HG02852 (cell line): ENCODE data around the gene CSRP1.
A peak's percentile ranks its signal among the peaks of the same experiment; 100 is the strongest.
"Not testable (repeated sequence)": the region's sequence is repeated elsewhere in the genome, so short reads cannot be mapped to it uniquely, and the experiment has no call there.

Experiments
- ATAC-seq: cut with Tn5 transposase; IDR thresholded peaks from one replicate; pipeline ENCODE4 v1.9.1; 2021; ENCODE audit warnings: mild to moderate bottlenecking, moderate library complexity; ENCODE audit not compliant: unreplicated experiment

CSRP1 gene

GRCh38 chr1:201479201-201479730 is 27.7 kb downstream of the CSRP1 start:
- no peak for ATAC-seq

- ATAC-seq = not testable (repeated sequence)
Measured at GRCh38 chr1:201478666-201479065, 28.3 kb downstream of the CSRP1 start.

- ATAC-seq = no peak
Measured at GRCh38 chr1:201476670-201477344, 30.1 kb downstream of the CSRP1 start.

- ATAC-seq = no peak
Measured at GRCh38 chr1:201475915-201476669, 30.8 kb downstream of the CSRP1 start.

GRCh38 chr1:201475130-201475529 is 31.8 kb downstream of the CSRP1 start:
- ATAC-seq = no peak

- no peak for ATAC-seq
Measured at GRCh38 chr1:201473296-201473695, 33.6 kb downstream of the CSRP1 start.

- not testable (repeated sequence) for ATAC-seq
Measured at GRCh38 chr1:201472321-201472720, 34.6 kb downstream of the CSRP1 start.

GRCh38 chr1:201471772-201472171 is 35.2 kb downstream of the CSRP1 start:
- no peak for ATAC-seq

- ATAC-seq = no peak
Measured at GRCh38 chr1:201470581-201470980, 36.3 kb downstream of the CSRP1 start.

- peak; percentile 2 for ATAC-seq
Measured at GRCh38 chr1:201469645-201470074, 37.3 kb downstream of the CSRP1 start.

- peak; percentile 69 for ATAC-seq
Measured at GRCh38 chr1:201468844-201469644, 37.9 kb downstream of the CSRP1 start, which contains the start of gene PHLDA3. Gene PHLDA3 (minus strand): TSS chr1:201469188. CDS start chr1:201468786, 402 bp downstream.

GRCh38 chr1:201468501-201468843 is 38.5 kb downstream of the CSRP1 start:
- peak; percentile 43 for ATAC-seq

- no peak for ATAC-seq
Measured at GRCh38 chr1:201466492-201466891, 40.4 kb downstream of the CSRP1 start.

- no peak for ATAC-seq
Measured at GRCh38 chr1:201465698-201466290, 41.1 kb downstream of the CSRP1 start.

GRCh38 chr1:201463071-201463552 is 43.8 kb downstream of the CSRP1 start:
- no peak for ATAC-seq

- ATAC-seq = no peak
Measured at GRCh38 chr1:201461645-201462441, 45.1 kb downstream of the CSRP1 start.

- no peak for ATAC-seq
Measured at GRCh38 chr1:201460814-201461644, 45.9 kb downstream of the CSRP1 start.

GRCh38 chr1:201459775-201460174 is 47.1 kb downstream of the CSRP1 start:
- ATAC-seq = no peak

- no peak for ATAC-seq
Measured at GRCh38 chr1:201459052-201459451, 47.9 kb downstream of the CSRP1 start.
